PC-9 (cell line): Measurements from ENCODE around the gene MFRP. TPM values are rescaled to one million over a fixed set of nuclear protein-coding genes. Genes with fewer than 3 reads are reported as not detected.

ENCODE experiments used
- BruUV-seq: library from RNA; stranded (reverse); fragments of 400-500 nt; replicated peaks from 2 replicates; lab custom pipeline; 2021; lab: Mats Ljungman, UMichigan
- CTCF ChIA-PET: fragments of 300-600 bp; sonication (Branson Sonifier 250); formaldehyde crosslinking; loops from one replicate; lab custom pipeline; 2022; ENCODE audit warnings: antibody characterized with exemption; lab: Charles Lee
- POLR2A ChIA-PET: fragments of 300-600 bp; sonication (Branson Sonifier 250); formaldehyde crosslinking; loops from one replicate; lab custom pipeline; 2022; ENCODE audit warnings: antibody characterized with exemption; ENCODE audit not compliant: unreplicated experiment; lab: Charles Lee
- DNase-seq, 2 experiments: peaks; one replicate each; pipeline versions ENCODE4 v3.0.0 to v3.0.0-alpha.2; 2015 to 2022; ENCODE audit warnings: mixed read lengths in 1 of 2
- H2AFZ ChIP-seq: fragments of 200-600 bp; sonication (generic); 2 replicates; pipeline ENCODE4 v1.8.1; 2017; ENCODE audit warnings: antibody characterized with exemption
- H3F3A ChIP-seq: fragments of 200-600 bp; sonication (generic); 2 replicates; pipeline ENCODE4 v1.8.1; 2017; ENCODE audit warnings: antibody characterized with exemption, mild to moderate bottlenecking, low read depth; ENCODE audit not compliant: insufficient read depth
- H3K27ac ChIP-seq: fragments of 200-600 bp; sonication (generic); 2 replicates; pipeline ENCODE4 v1.6.1; 2016; ENCODE audit warnings: mixed run types
- H3K27me3 ChIP-seq: fragments of 200-600 bp; sonication (generic); 2 replicates; pipeline ENCODE4 v1.6.1; 2016; ENCODE audit warnings: low read depth, mixed run types; ENCODE audit not compliant: insufficient read depth
- H3K36me3 ChIP-seq: fragments of 200-600 bp; sonication (generic); 2 replicates; pipeline ENCODE4 v1.6.1; 2016; ENCODE audit warnings: low read depth, mixed run types
- H3K4me1 ChIP-seq: fragments of 200-600 bp; sonication (generic); replicated peaks from 2 replicates; pipeline ENCODE4 v1.6.1; 2016; ENCODE audit warnings: mixed run types; ENCODE audit not compliant: insufficient read depth
- H3K4me2 ChIP-seq: fragments of 200-600 bp; sonication (generic); 2 replicates; pipeline ENCODE4 v1.6.1; 2017; ENCODE audit warnings: mixed run types
- H3K4me3 ChIP-seq: fragments of 200-600 bp; sonication (generic); 2 replicates; pipeline ENCODE4 v1.6.1; 2016; ENCODE audit warnings: mixed run types
- H3K79me2 ChIP-seq: fragments of 200-600 bp; sonication (generic); 2 replicates; pipeline ENCODE4 v1.6.1; 2017; ENCODE audit warnings: low read depth, mixed run types
- H3K9me2 ChIP-seq: fragments of 200-600 bp; sonication (generic); 2 replicates; pipeline ENCODE4 v1.8.1; 2017; ENCODE audit warnings: mild to moderate bottlenecking; ENCODE audit not compliant: insufficient read depth
- H3K9me3 ChIP-seq: fragments of 200-600 bp; sonication (generic); 2 replicates; pipeline ENCODE4 v1.8.1; 2016; ENCODE audit warnings: low read depth; ENCODE audit not compliant: insufficient read depth
- H4K20me1 ChIP-seq: fragments of 200-600 bp; sonication (generic); 2 replicates; pipeline ENCODE4 v1.8.1; 2017; ENCODE audit not compliant: insufficient read depth
- EZH2 ChIP-seq: fragments of 200-600 bp; sonication (generic); IDR thresholded peaks from 2 replicates; pipeline ENCODE4 v1.8.0; 2017; ENCODE audit warnings: antibody characterized with exemption, low read depth
- intact Hi-C: fragments of 100-400 bp; cut with micrococcal nuclease; formaldehyde crosslinking; loops from one replicate; pipeline ENCODE4 v1.10.0; 2022; ENCODE audit not compliant: unreplicated experiment
- total RNA-seq: library from RNA; stranded (reverse); gene quantifications from 2 replicates; pipeline ENCODE4 v1.2.3, GENCODE V29; 2021
- TF ChIP-seq, protein P1 (sequence below): fragments of 200-600 bp; sonication (generic); conservative IDR thresholded peaks from 2 replicates; pipeline ENCODE4 v1.6.1; 2017; ENCODE audit warnings: mixed run types, antibody characterized with exemption, mild to moderate bottlenecking, moderate library complexity

The MFRP gene
- total RNA-seq, 1 experiment from 2014 or later, result not detected

GRCh38 chr11:119356349-119357031 is 10.0 kb upstream of the MFRP start:
- Histone ChIP-seq H3K4me3 (peak overlapping the region; percentile 71), H2AFZ (peak overlapping the region; percentile 99), H3K79me2 (no peaks in the 10 kb centered on the region), H3K36me3 (no peaks in the 10 kb centered on the region), H3K4me1 (peaks cover 20% of the 10 kb centered on the region), H3K9me3 (no peaks in the 10 kb centered on the region), H3K27me3 (no peaks in the 10 kb centered on the region), H4K20me1 (no peaks in the 10 kb centered on the region), H3F3A (peaks cover 18% of the 10 kb centered on the region), H3K9me2 (no peaks in the 10 kb centered on the region), H3K27ac (no peak overlapping the region), H3K4me2 (peak overlapping the region; percentile 100)
- CTCF ChIA-PET, result interaction anchor here (0.5 to 2.4 kb wide), 16 partner anchors 13 to 924 kb away, joined by 3 to 19 read pairs (median 5); partner anchors contain the start of gene USP2
- intact Hi-C loops, result loop anchor here (1.0 kb wide), 2 partner anchors 18 to 118 kb away; no protein-coding TSS in a partner anchor
- TF ChIP-seq, protein P1, sequence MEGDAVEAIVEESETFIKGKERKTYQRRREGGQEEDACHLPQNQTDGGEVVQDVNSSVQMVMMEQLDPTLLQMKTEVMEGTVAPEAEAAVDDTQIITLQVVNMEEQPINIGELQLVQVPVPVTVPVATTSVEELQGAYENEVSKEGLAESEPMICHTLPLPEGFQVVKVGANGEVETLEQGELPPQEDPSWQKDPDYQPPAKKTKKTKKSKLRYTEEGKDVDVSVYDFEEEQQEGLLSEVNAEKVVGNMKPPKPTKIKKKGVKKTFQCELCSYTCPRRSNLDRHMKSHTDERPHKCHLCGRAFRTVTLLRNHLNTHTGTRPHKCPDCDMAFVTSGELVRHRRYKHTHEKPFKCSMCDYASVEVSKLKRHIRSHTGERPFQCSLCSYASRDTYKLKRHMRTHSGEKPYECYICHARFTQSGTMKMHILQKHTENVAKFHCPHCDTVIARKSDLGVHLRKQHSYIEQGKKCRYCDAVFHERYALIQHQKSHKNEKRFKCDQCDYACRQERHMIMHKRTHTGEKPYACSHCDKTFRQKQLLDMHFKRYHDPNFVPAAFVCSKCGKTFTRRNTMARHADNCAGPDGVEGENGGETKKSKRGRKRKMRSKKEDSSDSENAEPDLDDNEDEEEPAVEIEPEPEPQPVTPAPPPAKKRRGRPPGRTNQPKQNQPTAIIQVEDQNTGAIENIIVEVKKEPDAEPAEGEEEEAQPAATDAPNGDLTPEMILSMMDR, result peak; percentile 100
- TF ChIP-seq EZH2, result no peak
- DNase-seq, result peak; percentile 61 to 65
- POLR2A ChIA-PET, result interaction anchor here (0.7 kb wide), 1 partner anchor 30 kb away, joined by 7 read pairs; no protein-coding TSS in a partner anchor
- BruUV-seq, result no TSS peak

DNA sequence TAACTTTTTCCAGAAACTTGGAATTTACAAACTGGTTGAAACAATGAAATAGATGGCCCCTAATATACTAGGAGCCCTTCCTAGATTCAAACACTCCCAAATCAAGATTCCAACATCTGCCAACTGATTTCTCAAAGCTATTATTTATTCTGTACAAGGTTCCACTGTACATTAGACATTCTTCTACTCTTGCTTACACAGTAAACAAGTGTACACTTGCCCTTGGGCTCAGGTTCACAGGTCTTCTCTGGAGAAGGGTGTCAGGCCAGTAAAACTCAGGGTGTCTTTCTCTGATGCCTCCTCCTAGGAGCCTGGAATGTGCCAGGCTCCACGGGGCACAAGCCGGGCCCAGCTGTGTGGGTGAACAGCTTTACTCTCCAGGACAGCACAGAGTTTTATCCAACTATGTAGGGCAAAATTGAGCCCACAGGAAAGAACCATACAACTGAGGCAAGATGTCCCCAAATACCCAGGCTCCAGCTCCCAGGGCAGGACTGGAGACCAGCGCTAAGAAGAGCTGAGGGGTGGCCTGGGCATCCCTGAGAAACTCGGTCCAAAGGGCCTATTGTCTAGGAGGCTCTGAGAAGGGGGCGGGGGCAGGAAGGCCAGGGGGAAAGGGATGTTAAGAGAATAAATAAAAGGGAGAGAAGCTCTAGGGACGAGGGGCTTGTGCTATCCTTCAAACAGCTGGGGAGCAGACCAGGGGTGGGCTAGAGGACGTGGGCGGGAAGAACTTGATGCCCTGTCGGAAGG is 8.8 kb upstream of the MFRP start:
- Histone ChIP-seq H3K27me3 (0 out of 2 replicates have a peak, but pooled peaks cover 6% of the 10 kb centered on the region), H4K20me1 (no peaks in the 10 kb centered on the region), H3K27ac (no peak overlapping the region), H3K4me3 (no peak overlapping the region), H3K36me3 (no peaks in the 10 kb centered on the region), H3K4me1 (peaks cover 8% of the 10 kb centered on the region), H2AFZ (no peak overlapping the region), H3F3A (peaks cover 11% of the 10 kb centered on the region; the same call in 1 of the 2 replicates), H3K9me2 (no peaks in the 10 kb centered on the region), H3K9me3 (no peaks in the 10 kb centered on the region), H3K79me2 (no peaks in the 10 kb centered on the region), H3K4me2 (no peak overlapping the region)
- CTCF ChIA-PET, result interaction anchor here (0.5 to 2.4 kb wide), 8 partner anchors 12 to 120 kb away, joined by 3 to 19 read pairs (median 4); partner anchors contain the start of gene USP2
- TF ChIP-seq EZH2, result no peak
- TF ChIP-seq, protein P1, result no peak
- no TSS peak for BruUV-seq
- intact Hi-C loops, result no loop called here
- POLR2A ChIA-PET, result no interaction called here
- DNase-seq, result no peak

DNA sequence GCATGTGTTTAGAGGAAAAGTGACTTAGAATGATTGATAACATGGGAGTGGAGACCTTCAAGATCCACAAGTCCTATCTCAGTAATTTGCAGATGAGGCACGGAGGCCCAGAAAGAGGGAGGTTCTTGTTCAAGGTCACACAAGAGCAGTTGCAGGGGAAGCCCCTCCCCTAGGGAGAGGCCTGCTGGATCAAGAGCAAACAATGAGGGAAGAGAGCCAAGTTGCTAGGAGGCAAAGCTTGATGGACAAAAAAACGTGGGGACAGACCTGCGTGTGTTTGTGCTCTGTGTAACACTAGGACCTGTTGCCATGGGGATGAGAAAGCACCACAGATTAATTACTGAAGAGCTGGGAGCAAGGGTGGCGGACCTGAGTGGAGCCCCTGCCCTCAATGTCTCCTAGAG is 6.4 kb upstream of the MFRP start:
- intact Hi-C loops, result no loop called here
- no peak overlapping the region for H3K27ac ChIP-seq
- TF ChIP-seq EZH2, result no peak
- TF ChIP-seq, protein P1, result no peak
- DNase-seq, result peak in 1 of 2 experiments; percentile 57
- ChIA-PET CTCF (no interaction called here), POLR2A (interaction anchor here (0.6 kb wide), 1 partner anchor 80 kb away, joined by 4 read pairs; no protein-coding TSS in a partner anchor)
- no peak overlapping the region for H3K4me3 ChIP-seq
- H3K9me3 ChIP-seq, result no peaks in the 10 kb centered on the region
- H3F3A ChIP-seq, result peaks cover 11% of the 10 kb centered on the region; the same call in 1 of the 2 replicates
- no peak overlapping the region for H3K4me2 ChIP-seq
- H4K20me1 ChIP-seq, result no peaks in the 10 kb centered on the region
- no peak overlapping the region for H2AFZ ChIP-seq
- no peaks in the 10 kb centered on the region for H3K4me1 ChIP-seq
- H3K36me3 ChIP-seq, result no peaks in the 10 kb centered on the region
- BruUV-seq, result no TSS peak
- 0 out of 2 replicates have a peak, but pooled peaks cover 12% of the 10 kb centered on the region for H3K27me3 ChIP-seq
- H3K79me2 ChIP-seq, result no peaks in the 10 kb centered on the region
- no peaks in the 10 kb centered on the region for H3K9me2 ChIP-seq
